H1 (cell line): ENCODE measurements around the gene OIP5. TPM values are rescaled to one million over a fixed set of nuclear protein-coding genes. Genes with fewer than 3 reads are reported as not detected.

ENCODE experiments used
- CTCF ChIA-PET: fragments of 300-600 bp; sonication (Branson Sonifier 250); formaldehyde crosslinking; loops from one replicate; lab custom pipeline; 2021; ENCODE audit not compliant: partially characterized antibody; lab: Charles Lee
- POLR2A ChIA-PET: fragments of 300-600 bp; sonication (Branson Sonifier 250); formaldehyde crosslinking; loops from one replicate; lab custom pipeline; 2021; ENCODE audit warnings: inconsistent platforms; ENCODE audit not compliant: partially characterized antibody; lab: Charles Lee
- DNase-seq, 2 experiments: peaks; one replicate each; pipeline versions ENCODE4 v3.0.0 to v3.0.0-alpha.2; 2010 to 2022; ENCODE audit warnings: low spot score in 2 of 2, low read depth in 1 of 2, mixed read lengths in 1 of 2
- FAIRE-seq: peaks from 2 replicates; lab custom pipeline; 2011; peaks lifted over from hg19 to GRCh38; lab: Jason Lieb, UNC
- H2AFZ ChIP-seq: 2 replicates; pipeline ENCODE4 v1.8.1; 2012; ENCODE audit warnings: low read length, inconsistent platforms
- H2AK5ac ChIP-seq: 2 replicates; pipeline ENCODE4 v1.6.1; 2013; ENCODE audit warnings: low read depth, low read length
- H2BK120ac ChIP-seq: replicated peaks from 2 replicates; pipeline ENCODE3; 2013; ENCODE audit warnings: low read depth, low read length, inconsistent platforms
- H2BK12ac ChIP-seq: 2 replicates; pipeline ENCODE4 v1.6.1; 2013; ENCODE audit warnings: low read depth, low read length
- H2BK15ac ChIP-seq: 2 replicates; pipeline ENCODE4 v1.6.1; 2013; ENCODE audit warnings: low read length
- H2BK20ac ChIP-seq: 2 replicates; pipeline ENCODE4 v1.6.1; 2013; ENCODE audit warnings: low read length
- H2BK5ac ChIP-seq: 2 replicates; pipeline ENCODE4 v1.6.1; 2013; ENCODE audit warnings: low read depth, low read length
- H3K14ac ChIP-seq: 2 replicates; pipeline ENCODE4 v1.6.1; 2013; ENCODE audit warnings: inconsistent platforms; ENCODE audit not compliant: insufficient read length
- H3K18ac ChIP-seq: 2 replicates; pipeline ENCODE4 v1.6.1; 2013; ENCODE audit warnings: low read length; ENCODE audit errors: extremely low read depth
- H3K23ac ChIP-seq: 2 replicates; pipeline ENCODE4 v1.6.1; 2013; ENCODE audit warnings: inconsistent platforms; ENCODE audit not compliant: insufficient read length
- H3K23me2 ChIP-seq: 2 replicates; pipeline ENCODE4 v1.6.1; 2013; ENCODE audit warnings: low read depth, low read length
- H3K27ac ChIP-seq: 2 replicates; pipeline ENCODE4 v1.6.1; 2011; ENCODE audit warnings: low read depth, low read length, inconsistent platforms
- H3K27me3 ChIP-seq, 4 experiments: replicated peaks in 1 of 4; 1 replicate in 1 of 4; 2 replicates in 3 of 4; pipeline versions ENCODE4 v1.6.1 to v1.8.1; 2011 to 2013; ENCODE audit warnings: low read length in 3 of 4, mild to moderate bottlenecking in 3 of 4, inconsistent platforms in 2 of 4, mixed read lengths in 2 of 4, moderate library complexity in 1 of 4; ENCODE audit not compliant: control insufficient read depth in 3 of 4, insufficient read depth in 3 of 4; ENCODE audit errors: extremely low read depth in 1 of 4
- H3K36me3 ChIP-seq, 4 experiments: 2 replicates each; pipeline versions ENCODE4 v1.6.1 to v1.8.1; 2011 to 2013; ENCODE audit warnings: mild to moderate bottlenecking in 4 of 4, low read length in 3 of 4, moderate library complexity in 2 of 4, control low read depth in 1 of 4, inconsistent platforms in 1 of 4; ENCODE audit not compliant: insufficient read depth in 4 of 4, control insufficient read depth in 2 of 4
- H3K4ac ChIP-seq: replicated peaks from 2 replicates; pipeline ENCODE3; 2013; ENCODE audit warnings: low read length, low read depth, mixed read lengths, inconsistent platforms; ENCODE audit not compliant: insufficient read length
- H3K4me1 ChIP-seq, 4 experiments: replicated peaks in 1 of 4; 1 replicate in 1 of 4; 2 replicates in 3 of 4; pipeline versions ENCODE4 v1.6.1 to v1.8.1; 2011 to 2013; ENCODE audit warnings: low read length in 3 of 4, inconsistent platforms in 2 of 4, mixed read lengths in 1 of 4; ENCODE audit not compliant: insufficient read depth in 4 of 4, control insufficient read depth in 3 of 4
- H3K4me2 ChIP-seq, 2 experiments: 2 replicates each; pipeline versions ENCODE4 v1.6.1 to v1.8.1; 2011 to 2013; ENCODE audit warnings: low read depth in 2 of 2, low read length in 2 of 2, control low read depth in 1 of 2, inconsistent platforms in 1 of 2, mild to moderate bottlenecking in 1 of 2; ENCODE audit not compliant: insufficient read depth in 1 of 2
- H3K4me3 ChIP-seq, 4 experiments: fragments of 200-600, 300-600 bp in 1 of 4; sonication (generic), shearing (Covaris generic), sonication (Bioruptor Twin) in 1 of 4; 2 replicates each; pipeline versions ENCODE4 v1.5.1 to v1.8.1; 2011 to 2016; ENCODE audit warnings: low read length in 4 of 4, low read depth in 3 of 4, control low read depth in 2 of 4, inconsistent platforms in 2 of 4, mild to moderate bottlenecking in 2 of 4, mixed read lengths in 1 of 4, moderate library complexity in 1 of 4; ENCODE audit not compliant: insufficient read depth in 2 of 4; ENCODE audit errors: extremely low read depth in 1 of 4
- H3K56ac ChIP-seq: replicated peaks from 2 replicates; pipeline ENCODE3; 2013; ENCODE audit warnings: low read depth, mild to moderate bottlenecking, mixed read lengths, low read length, inconsistent platforms; ENCODE audit not compliant: insufficient read length
- H3K79me1 ChIP-seq: 2 replicates; pipeline ENCODE4 v1.6.1; 2013; ENCODE audit warnings: low read depth, low read length, control low read depth
- H3K79me2 ChIP-seq, 2 experiments: 2 replicates each; pipeline versions ENCODE4 v1.6.1 to v1.8.1; 2012 to 2013; ENCODE audit warnings: low read length in 2 of 2, mild to moderate bottlenecking in 2 of 2, inconsistent platforms in 1 of 2; ENCODE audit not compliant: insufficient read depth in 2 of 2, control insufficient read depth in 1 of 2
- H3K9ac ChIP-seq, 4 experiments: replicated peaks in 1 of 4; 1 replicate in 1 of 4; 2 replicates in 3 of 4; pipeline versions ENCODE4 v1.6.1 to v1.8.1; 2011 to 2013; ENCODE audit warnings: low read depth in 3 of 4, low read length in 3 of 4, control low read depth in 2 of 4, mild to moderate bottlenecking in 2 of 4, moderate library complexity in 2 of 4, inconsistent platforms in 1 of 4; ENCODE audit errors: extremely low read depth in 1 of 4
- H3K9me3 ChIP-seq, 2 experiments: 2 replicates each; pipeline versions ENCODE4 v1.6.1 to v1.8.1; 2012 to 2013; ENCODE audit warnings: mild to moderate bottlenecking in 2 of 2, moderate library complexity in 2 of 2, control low read depth in 1 of 2, inconsistent platforms in 1 of 2, low read depth in 1 of 2, low read length in 1 of 2, mixed read lengths in 1 of 2; ENCODE audit not compliant: insufficient read depth in 2 of 2
- H4K20me1 ChIP-seq, 2 experiments: replicated peaks in 1 of 2; 2 replicates each; pipeline versions ENCODE3 to v1.8.1; 2011 to 2013; ENCODE audit warnings: inconsistent platforms in 2 of 2, low read length in 2 of 2, mild to moderate bottlenecking in 1 of 2; ENCODE audit not compliant: insufficient read depth in 2 of 2, control insufficient read depth in 1 of 2
- H4K5ac ChIP-seq: 2 replicates; pipeline ENCODE4 v1.6.1; 2013; ENCODE audit warnings: low read length, low read depth, mixed read lengths, inconsistent platforms; ENCODE audit not compliant: insufficient read length
- H4K8ac ChIP-seq: 2 replicates; pipeline ENCODE4 v1.8.0; 2013; ENCODE audit warnings: mild to moderate bottlenecking, moderate library complexity, low read length, inconsistent platforms; ENCODE audit not compliant: insufficient read depth; ENCODE audit errors: extremely low read depth
- H4K91ac ChIP-seq: replicated peaks from 2 replicates; pipeline ENCODE3; 2013; ENCODE audit warnings: low read length, mixed read lengths, inconsistent platforms; ENCODE audit not compliant: insufficient read length
- JUN ChIP-seq: IDR thresholded peaks from 2 replicates; pipeline ENCODE4 v1.6.1; 2011; ENCODE audit warnings: low read depth, mild to moderate bottlenecking, improper control_type of control experiment, low read length
- ZNF274 ChIP-seq: IDR thresholded peaks from 2 replicates; pipeline ENCODE4 v1.7.0; 2012; ENCODE audit warnings: low read length, borderline replicate concordance; ENCODE audit errors: extremely low read depth
- WGBS, 2 experiments: shearing (Covaris generic) in 1 of 2; methylation state at CpG; one replicate each; pipeline versions ENCODE4 v1.1.6 to v1.1.7; 2013 to 2015; ENCODE audit warnings: low lambda C conversion rate in 2 of 2, mixed read lengths in 2 of 2, inconsistent platforms in 1 of 2, low coverage in 1 of 2, missing lambda C conversion rate in 1 of 2; ENCODE audit not compliant: insufficient replicate concordance in 2 of 2, insufficient coverage in 1 of 2, insufficient read length in 1 of 2; ENCODE audit errors: extremely low coverage in 1 of 2, missing lambda C conversion rate in 1 of 2; 5-methylcytosine and 5-hydroxymethylcytosine counted together
- polyA plus RNA-seq, 7 experiments: library from polyadenylated mRNA; depleted of rRNA in 3 of 7; stranded (reverse) in 5 of 7; unstranded in 2 of 7; fragments of >200 nt in 5 of 7; fragments of 200-250 nt in 2 of 7; gene quantifications; 1 replicate in 5 of 7; 2 replicates in 1 of 7; 4 replicates in 1 of 7; pipeline versions ENCODE4 v1.2.1 to v1.2.3, GENCODE V29; 2011 to 2013; ENCODE audit warnings: missing spikeins in 2 of 7, mixed read lengths in 2 of 7
- total RNA-seq: library from RNA; stranded (reverse); fragmentation: NEBNext Ultra II Directional; extraction: Animal tissue kit (Norgen Biotek cat#: 25700); gene quantifications from 2 replicates; pipeline ENCODE4 v1.2.1, GENCODE V29; 2021

OIP5 gene
- total and polyA plus RNA-seq, 2 of the 8 experiments (the other 6 are each of a cell fraction or from before 2014, with no cell fraction given): 34.8 to 44.5 TPM

DNA sequence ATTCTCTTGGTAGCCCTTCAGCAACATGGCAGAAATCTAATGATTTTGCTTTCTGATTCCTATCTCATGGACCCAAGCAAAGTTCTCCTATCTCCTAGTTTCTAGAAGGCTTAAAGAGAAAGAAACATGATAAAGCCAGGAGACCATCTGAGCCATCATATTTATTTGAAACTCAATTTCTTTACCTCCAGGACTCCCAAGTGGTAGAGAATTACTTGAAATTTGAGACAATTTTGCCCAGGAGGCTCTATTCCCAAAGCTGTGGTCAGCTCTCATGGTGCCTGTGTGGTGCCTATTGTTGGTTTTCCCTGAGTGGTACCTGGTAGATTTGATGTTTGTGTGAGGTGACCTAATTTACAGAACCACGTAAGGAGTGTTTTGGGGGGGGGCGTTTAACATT, 62.5 kb downstream of the OIP5 start:
- DNase-seq: no peak
- Histone ChIP-seq H3K4me2 (no peak overlapping the region), H2AFZ (no peak overlapping the region), H3K9me3 (no peaks in the 10 kb centered on the region), H3K9ac (no peak overlapping the region), H2BK12ac (no peak overlapping the region), H3K27me3 (no peaks in the 10 kb centered on the region), H3K4me3 (no peak overlapping the region), H3K23me2 (no peaks in the 10 kb centered on the region), H2AK5ac (no peak overlapping the region), H3K36me3 (peaks cover 0 to 13% (median 5%) of the 10 kb centered on the region in 4 experiments; a peak in 4 of 8 replicates), H3K27ac (no peak overlapping the region), H3K79me1 (no peaks in the 10 kb centered on the region), H3K18ac (no peak overlapping the region), H3K79me2 (no peaks in the 10 kb centered on the region), H3K4ac (no peak overlapping the region), H4K91ac (no peak overlapping the region), H2BK20ac (no peak overlapping the region), H3K56ac (no peak overlapping the region), H3K14ac (no peak overlapping the region), H2BK15ac (no peak overlapping the region), H4K5ac (no peak overlapping the region), H2BK5ac (no peak overlapping the region), H2BK120ac (no peak overlapping the region), H3K23ac (no peak overlapping the region), H4K20me1 (no peaks in the 10 kb centered on the region), H3K4me1 (no peaks in the 10 kb centered on the region), H4K8ac (no peak overlapping the region)
- ChIA-PET POLR2A (interaction anchor here (0.6 to 0.9 kb wide), 2 partner anchors 13 to 318 kb away, joined by 4 read pairs; no protein-coding TSS in a partner anchor), CTCF (no interaction called here)
- 89% methylated on average over 2 of the region's 2 CpGs; no CpG with 5 or more reads in 1 of the 2 experiments for WGBS, 2 experiments
- FAIRE-seq: no peak
- TF ChIP-seq JUN (no peak), ZNF274 (no peak)
